Right atrium auricular region (tissue), 2 donors: ENCODE results near the gene BRD1. TPM values are rescaled to one million over a fixed set of nuclear protein-coding genes. Genes with fewer than 3 reads are reported as not detected.

Experiments used
- DNase-seq: peaks from one replicate; pipeline ENCODE4 v3.0.0-alpha.2; 2019; ENCODE audit warnings: low spot score
- H3K27ac ChIP-seq, 2 donors: fragments of 200-600 bp; sonication (generic); 1 replicate in 1 of 2; 2 replicates in 1 of 2; pipeline ENCODE4 v1.5.1; 2016 to 2019
- H3K27me3 ChIP-seq, 2 donors: fragments of 200-600 bp; sonication (generic); one replicate each; pipeline versions ENCODE4 v1.5.1 to v1.6.0; 2017 to 2019
- H3K36me3 ChIP-seq: fragments of 200-600 bp; sonication (generic); one replicate; pipeline ENCODE4 v1.5.1; 2016
- H3K4me1 ChIP-seq, 2 donors: fragments of 200-600 bp; sonication (generic); one replicate each; pipeline versions ENCODE4 v1.5.1 to v1.6.0; 2017 to 2019
- H3K4me3 ChIP-seq, 2 donors: fragments of 200-600 bp; sonication (generic); 1 replicate in 1 of 2; 2 replicates in 1 of 2; pipeline ENCODE4 v1.5.1; 2017 to 2019; ENCODE audit warnings: mild to moderate bottlenecking in 1 of 2, moderate library complexity in 1 of 2
- H3K9me3 ChIP-seq, 2 donors: fragments of 200-600 bp; sonication (generic); one replicate each; pipeline ENCODE4 v1.5.1; 2019
- total RNA-seq, 2 donors: library from RNA; depleted of rRNA; stranded (reverse); fragments of >200 nt; gene quantifications; one replicate each; pipeline ENCODE4 v1.1.0, GENCODE V29; 2016
- TF ChIP-seq, protein P1 (sequence below), 2 donors: fragments of 200-600 bp; sonication (generic); IDR thresholded peaks; one replicate each; pipeline ENCODE4 v1.5.1; 2019; ENCODE audit warnings: antibody characterized with exemption in 2 of 2

Gene BRD1
- total RNA-seq, 2 donors from 2014 or later, result 17.7 to 20.8 TPM

DNA sequence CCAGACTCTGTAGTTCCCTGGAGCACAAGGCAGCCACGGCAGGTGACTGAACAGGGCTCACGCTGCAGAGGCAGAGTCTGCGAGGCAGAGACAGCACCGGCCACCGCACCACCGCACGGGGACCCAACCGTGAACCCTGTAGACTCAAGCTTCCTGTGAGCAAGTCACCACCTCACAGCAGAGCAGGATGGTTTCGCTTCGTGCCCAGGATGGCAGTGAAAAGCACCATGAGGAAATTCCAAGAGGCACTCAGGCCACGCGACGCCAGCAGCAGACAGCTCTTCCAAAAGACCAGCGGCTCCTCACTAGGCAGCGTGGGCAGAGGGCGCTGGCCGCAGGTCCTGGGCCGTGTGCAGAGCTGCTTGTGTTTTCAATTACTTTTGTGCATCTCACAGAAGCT is 24.5 kb downstream of the BRD1 start:
- Histone ChIP-seq H3K4me1 (peaks cover 0 to 47% of the 10 kb centered on the region in 2 donors), H3K27ac (no peak overlapping the region), H3K36me3 (peaks cover 39% of the 10 kb centered on the region), H3K9me3 (no peaks in the 10 kb centered on the region), H3K27me3 (no peaks in the 10 kb centered on the region), H3K4me3 (no peak overlapping the region)
- DNase-seq, result no peak
- TF ChIP-seq, protein P1, sequence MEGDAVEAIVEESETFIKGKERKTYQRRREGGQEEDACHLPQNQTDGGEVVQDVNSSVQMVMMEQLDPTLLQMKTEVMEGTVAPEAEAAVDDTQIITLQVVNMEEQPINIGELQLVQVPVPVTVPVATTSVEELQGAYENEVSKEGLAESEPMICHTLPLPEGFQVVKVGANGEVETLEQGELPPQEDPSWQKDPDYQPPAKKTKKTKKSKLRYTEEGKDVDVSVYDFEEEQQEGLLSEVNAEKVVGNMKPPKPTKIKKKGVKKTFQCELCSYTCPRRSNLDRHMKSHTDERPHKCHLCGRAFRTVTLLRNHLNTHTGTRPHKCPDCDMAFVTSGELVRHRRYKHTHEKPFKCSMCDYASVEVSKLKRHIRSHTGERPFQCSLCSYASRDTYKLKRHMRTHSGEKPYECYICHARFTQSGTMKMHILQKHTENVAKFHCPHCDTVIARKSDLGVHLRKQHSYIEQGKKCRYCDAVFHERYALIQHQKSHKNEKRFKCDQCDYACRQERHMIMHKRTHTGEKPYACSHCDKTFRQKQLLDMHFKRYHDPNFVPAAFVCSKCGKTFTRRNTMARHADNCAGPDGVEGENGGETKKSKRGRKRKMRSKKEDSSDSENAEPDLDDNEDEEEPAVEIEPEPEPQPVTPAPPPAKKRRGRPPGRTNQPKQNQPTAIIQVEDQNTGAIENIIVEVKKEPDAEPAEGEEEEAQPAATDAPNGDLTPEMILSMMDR (IDR thresholded peaks at IDR 0.05), result no peak

DNA sequence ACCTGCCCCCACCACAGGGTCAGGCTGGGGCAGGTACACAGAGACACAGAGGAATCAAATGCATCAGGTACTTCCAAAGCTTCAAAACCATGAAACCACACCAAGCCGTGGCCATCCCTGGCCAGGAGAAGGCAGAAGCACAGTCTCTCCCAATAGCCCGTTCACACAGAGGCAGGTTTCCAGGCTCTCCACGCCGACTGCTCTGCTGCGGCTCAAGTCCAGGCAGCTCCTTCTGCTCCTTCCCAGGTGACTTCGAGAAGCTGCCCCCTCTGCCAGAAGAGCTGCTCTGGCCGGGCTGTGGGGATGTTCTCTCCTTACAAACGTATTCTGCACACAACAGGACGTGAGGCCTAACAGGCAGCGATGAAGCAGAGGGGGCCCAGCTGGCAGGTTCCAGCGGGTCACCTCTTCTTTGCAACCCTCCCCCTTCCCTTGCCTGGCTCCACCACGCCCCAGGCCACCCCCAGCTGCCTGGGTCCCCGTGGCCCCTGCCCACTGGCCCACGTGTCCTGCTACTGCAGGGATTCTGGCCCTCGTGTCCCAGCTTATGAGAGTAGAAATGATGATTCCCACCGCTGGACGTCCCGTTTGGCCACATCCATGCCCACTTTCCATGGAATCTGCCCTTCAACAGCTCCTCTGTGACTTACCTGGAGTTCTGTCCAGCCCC is 26.1 kb downstream of the BRD1 start:
- no peak overlapping the region for H3K27ac ChIP-seq
- no peaks in the 10 kb centered on the region for H3K27me3 ChIP-seq
- peaks cover 0 to 41% of the 10 kb centered on the region in 2 donors for H3K4me1 ChIP-seq
- H3K4me3 ChIP-seq, result no peak overlapping the region
- H3K36me3 ChIP-seq, result peaks cover 55% of the 10 kb centered on the region
- no peaks in the 10 kb centered on the region for H3K9me3 ChIP-seq
- no peak for DNase-seq
- TF ChIP-seq, protein P1 (IDR thresholded peaks at IDR 0.05), result no peak

DNA sequence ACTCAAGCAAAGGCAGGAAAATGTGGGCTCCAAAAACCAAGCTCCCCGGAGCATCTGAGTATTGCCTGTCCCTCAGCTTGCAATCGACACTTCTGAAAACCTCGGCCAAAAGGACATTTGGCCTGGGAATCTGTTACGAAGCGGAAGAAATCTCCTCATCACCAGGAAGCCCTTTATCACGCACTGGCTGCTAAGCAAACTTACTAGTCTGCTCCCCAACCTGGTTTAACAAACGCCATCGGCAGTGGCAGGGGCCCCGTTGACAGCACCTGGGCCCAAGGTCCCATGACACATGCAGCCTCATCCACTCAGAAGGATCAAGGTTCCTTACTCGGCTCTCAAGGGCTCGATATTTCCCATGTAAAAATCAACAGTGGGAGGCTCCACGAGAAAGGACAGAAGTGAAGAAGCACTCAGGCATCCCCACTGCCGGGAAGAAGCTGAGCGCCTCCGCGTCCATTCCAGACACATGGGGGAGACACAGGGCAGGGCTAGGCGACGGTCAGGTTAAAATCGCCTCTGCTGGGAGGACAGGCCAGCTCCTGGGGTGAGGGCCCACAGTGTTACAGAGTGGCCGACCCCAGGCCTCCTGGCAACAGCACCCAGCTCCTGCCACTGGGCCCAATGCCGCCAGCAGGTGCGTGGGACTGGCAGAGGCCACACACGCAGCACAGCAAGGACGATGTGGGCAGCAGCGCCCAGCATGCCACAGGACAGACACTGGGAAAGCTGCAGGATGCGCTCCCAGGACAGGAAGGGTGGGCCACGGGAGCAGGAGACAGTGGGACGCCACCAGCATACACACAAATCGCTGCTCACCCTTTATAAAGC is 27.1 kb downstream of the BRD1 start:
- H3K27ac ChIP-seq, result no peak overlapping the region
- H3K27me3 ChIP-seq, result no peaks in the 10 kb centered on the region
- no peak overlapping the region for H3K4me3 ChIP-seq

DNA sequence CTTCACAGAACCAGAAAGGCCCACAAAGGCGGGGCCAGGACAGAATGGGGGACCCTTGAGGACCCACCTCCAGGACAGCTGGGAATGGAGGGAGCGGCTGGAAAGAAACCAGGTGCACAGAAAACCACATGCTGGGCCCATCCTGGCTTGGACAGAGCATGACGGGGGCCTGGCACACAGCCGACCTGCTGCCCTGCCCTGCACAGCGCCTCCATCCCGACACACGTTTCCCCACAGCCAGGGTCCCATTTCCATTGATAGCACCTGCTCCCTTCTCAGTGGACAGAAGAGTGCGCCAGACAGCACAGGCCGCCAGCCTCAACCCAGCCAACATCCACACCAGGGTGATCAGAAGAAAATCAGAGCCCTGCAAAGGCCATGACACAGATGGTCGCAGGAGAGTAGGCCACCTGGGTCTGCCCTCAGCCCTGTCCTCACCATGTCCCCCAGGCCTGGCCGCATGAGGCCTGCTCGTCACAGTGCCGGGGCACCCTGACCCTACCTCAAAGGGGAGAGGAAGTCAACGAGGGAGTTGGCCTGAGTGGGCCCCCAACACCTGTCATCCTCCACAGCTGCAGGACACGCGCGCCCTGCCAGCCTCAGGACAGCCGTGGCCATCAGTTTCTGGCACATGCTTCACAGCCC is 28.1 kb downstream of the BRD1 start:
- H3K4me3 ChIP-seq, result no peak overlapping the region
- no peak overlapping the region for H3K27ac ChIP-seq
- DNase-seq, result no peak
- H3K27me3 ChIP-seq, result no peaks in the 10 kb centered on the region
- peaks cover 0 to 36% of the 10 kb centered on the region in 2 donors for H3K4me1 ChIP-seq
- H3K36me3 ChIP-seq, result peaks cover 73% of the 10 kb centered on the region
- H3K9me3 ChIP-seq, result no peaks in the 10 kb centered on the region
- TF ChIP-seq, protein P1 (IDR thresholded peaks at IDR 0.05), result no peak

More for the DNA sequence above, 27.1 kb downstream of the BRD1 start:
- Histone ChIP-seq H3K4me1 (peaks cover 0 to 41% of the 10 kb centered on the region in 2 donors), H3K9me3 (no peaks in the 10 kb centered on the region), H3K36me3 (peaks cover 62% of the 10 kb centered on the region)
- TF ChIP-seq, protein P1 (IDR thresholded peaks at IDR 0.05), result no peak
- DNase-seq, result no peak

DNA sequence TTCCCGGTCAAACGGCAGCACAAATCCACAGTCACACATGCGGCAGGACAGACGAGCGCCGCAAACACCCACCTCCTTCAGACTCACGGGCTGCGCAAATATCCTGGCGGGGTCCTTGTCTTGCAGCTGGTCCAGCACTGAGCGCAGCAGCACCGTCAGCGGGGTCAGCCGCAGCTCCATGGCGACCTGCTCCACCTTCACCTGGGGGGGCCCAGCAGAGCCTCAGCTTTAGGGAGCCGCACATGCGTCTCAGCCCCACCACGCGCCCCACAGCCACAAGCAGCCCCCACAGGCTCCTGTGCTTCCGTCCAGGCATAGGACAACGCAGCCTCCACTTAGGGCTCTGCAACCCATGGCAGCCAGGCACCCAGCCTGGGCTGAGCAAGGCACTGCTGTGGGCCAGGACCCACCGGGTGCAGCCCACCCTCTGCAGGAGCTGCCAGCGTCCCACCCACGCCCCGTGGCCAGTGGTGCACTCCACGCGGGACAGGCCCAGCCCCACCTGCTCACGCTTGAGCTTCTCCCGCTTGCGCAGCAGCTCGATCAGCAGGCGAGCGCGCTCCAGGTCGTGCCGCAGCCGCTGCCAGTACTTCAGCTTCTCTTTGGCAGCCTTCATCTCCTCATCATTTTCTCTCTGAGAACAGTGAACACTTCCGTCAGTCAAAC is 29.1 kb downstream of the BRD1 start:
- TF ChIP-seq, protein P1 (IDR thresholded peaks at IDR 0.05), result no peak
- peaks cover 0 to 32% of the 10 kb centered on the region in 2 donors for H3K4me1 ChIP-seq
- no peaks in the 10 kb centered on the region for H3K27me3 ChIP-seq
- peaks cover 76% of the 10 kb centered on the region for H3K36me3 ChIP-seq
- no peak overlapping the region for H3K4me3 ChIP-seq
- no peak for DNase-seq
- no peaks in the 10 kb centered on the region for H3K9me3 ChIP-seq
- H3K27ac ChIP-seq, result no peak overlapping the region
